GM21619 (cell line): Measurements from ENCODE around the gene SLCO2A1.

Experiments
- ATAC-seq: cut with Tn5 transposase; IDR thresholded peaks from one replicate; pipeline ENCODE4 v1.9.1; 2021; ENCODE audit not compliant: unreplicated experiment

Gene SLCO2A1

GRCh38 chr3:134035836-134036235 lies 6.1 kb upstream of the SLCO2A1 start:
- ATAC-seq = no peak

DNA sequence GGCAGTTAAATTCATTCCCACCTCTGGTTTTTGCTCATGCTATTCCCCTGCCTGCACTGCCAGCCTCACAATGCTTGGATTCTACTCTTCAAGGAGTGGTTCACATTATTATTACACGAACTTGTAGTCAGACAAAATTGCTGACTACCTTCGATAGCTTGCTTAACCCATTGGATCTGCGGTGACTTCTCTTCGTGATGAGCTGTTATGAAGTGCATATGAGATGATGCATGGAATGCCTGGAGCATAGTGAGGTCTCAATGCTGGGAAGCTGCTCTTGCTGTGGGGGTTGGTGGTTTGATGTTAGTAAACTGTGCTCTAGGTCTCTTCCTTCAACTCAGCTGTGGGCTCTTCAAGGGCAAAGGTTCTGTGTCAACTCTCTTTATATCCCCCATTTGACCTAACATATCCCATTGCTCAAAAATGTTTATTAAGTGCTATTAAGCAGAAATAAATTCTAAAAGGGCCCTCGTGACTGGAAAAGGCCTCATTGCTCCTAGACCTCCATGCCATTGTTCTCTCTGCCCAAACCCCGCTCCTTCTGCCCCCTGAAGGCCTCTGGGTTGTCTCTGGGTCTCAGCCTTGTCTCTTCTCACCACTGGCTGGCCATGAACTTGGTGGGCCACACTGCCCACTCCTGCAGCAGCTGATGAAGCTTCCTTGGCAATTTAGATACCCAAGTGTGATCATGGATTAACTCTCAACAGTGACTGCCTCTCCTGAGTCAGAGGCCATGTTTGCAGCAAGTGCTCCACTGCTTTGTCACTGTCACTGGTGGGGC lies 4.5 kb upstream of the SLCO2A1 start:
- ATAC-seq = no peak

GRCh38 chr3:134033315-134033996 lies 3.7 kb upstream of the SLCO2A1 start:
- ATAC-seq = no peak

GRCh38 chr3:134031348-134031915 lies 1.7 kb upstream of the SLCO2A1 start:
- no peak for ATAC-seq

- no peak for ATAC-seq
Observed at GRCh38 chr3:134030379-134031347, 938 bp upstream of the SLCO2A1 start.

DNA sequence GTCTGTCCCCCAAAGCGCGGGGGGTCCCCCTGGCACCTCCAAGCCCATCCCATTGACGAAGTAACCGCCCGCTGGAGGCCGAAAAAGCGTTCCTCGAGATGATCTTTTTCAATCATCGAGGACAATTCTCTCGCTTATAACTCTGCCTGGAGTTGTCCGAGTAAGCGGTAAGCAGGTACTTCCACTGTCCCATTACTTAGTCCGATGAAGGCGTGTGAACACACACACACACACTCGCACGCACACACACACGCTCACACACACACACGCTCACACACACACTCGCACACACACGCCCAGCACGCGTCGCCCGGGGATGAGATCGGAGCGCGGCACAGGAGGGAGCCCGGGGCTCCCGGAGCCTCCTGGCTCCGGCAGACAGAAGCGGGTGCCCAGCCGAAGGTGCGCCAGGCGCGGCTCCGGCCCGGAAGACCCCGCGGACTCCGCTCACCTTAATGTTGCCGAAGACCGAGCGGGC lies 430 bp downstream of the SLCO2A1 start:
- ATAC-seq = no peak

DNA sequence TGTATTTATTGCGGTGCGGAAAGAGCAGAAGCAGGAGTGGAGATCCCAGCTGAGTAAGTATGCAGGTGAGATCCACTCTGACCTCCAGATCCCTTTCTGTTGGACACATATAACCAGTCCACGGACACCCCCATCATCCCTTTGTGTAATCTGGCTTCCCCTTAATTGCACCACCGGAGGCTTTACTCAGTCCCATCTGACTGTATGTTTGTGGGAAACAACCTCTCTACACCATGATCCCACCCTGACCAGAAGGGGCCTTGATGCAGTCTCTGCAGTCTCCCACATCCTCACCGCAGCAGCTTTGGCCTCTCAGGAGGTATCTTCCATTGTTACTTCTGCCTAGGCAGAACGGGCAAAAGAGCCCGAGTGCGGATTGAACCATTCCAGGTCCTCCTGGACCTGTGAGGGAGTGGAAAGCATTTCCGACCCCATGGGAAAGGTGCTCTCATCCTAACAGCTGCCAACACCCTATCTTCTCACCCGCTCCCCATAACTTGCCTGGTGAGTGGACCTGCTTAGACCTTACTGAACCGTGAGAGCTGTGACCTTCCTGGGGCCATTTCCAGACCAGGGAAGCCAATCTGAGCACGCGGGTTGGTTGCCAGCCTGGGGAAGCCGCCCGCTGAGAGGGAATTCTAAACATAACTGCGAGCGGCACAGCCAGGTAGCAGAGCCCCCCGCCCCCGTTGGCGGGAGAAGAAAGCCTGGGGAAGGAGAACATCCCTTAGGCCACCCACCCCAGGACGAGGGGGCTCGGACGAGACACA lies 1.1 kb downstream of the SLCO2A1 start:
- no peak for ATAC-seq

DNA sequence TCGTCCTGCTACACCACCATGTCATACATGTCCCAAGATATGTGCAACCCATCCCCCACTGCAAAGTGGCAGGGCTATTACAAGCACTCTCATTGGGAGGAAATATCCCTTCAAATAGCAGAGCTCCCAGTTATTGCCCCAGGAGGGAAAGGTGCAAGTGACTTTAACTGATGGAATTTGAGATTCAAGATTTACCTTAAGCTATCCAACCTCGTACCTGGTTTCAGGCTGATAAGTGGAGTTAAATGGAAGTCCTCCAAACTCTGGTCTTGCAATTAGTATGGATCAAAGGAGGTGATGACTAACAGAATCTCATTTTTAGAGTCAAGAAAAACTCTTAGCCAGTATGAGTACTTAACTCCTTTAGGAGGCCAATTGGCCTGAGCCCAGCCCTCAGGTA lies 2.1 kb downstream of the SLCO2A1 start:
- no peak for ATAC-seq

DNA sequence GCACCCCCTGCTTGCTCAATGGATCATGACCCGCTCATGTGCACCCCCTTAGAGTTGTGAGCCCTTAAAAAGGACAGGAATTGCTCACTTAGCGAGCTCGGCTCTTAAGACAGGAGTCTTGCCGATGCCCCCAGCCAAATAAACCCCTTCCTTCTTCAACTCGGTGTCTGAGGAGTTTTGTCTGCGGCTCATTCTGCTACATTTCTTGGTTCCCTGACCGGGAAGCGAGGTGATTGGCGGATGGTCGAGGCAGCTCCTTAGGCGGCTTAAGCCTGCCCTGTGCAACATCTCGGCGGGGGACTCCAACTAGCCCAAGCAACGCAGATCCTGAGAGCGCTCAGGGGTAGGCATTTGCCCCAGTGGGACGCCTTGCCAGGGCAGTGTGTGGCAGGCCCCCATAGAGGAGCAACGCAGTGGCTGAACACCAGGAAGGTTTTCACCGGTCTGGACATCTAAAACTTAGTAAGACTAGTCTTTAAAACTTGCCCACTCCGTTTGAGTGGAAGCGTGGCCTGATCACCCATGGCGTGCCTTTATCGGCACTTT lies 9.5 kb downstream of the SLCO2A1 start:
- no peak for ATAC-seq

DNA sequence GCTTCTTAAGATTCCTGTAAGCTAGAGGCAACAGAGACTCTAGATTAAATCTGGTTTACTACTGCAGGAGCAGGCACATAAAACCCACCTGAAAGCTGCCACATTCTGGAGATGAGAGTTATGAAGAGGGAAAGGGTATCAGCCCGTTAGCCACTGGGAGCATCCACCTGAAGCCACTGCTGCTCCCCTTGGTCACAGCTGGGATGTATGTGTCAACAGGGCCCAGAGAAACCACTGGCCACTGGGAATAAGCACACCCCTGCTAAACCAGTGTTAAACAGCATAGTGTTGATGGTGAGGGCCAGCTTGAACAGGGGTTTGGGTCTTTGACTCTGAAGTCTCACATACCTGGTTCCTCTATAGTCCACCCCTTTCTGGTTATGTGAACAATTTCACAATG lies 10.9 kb downstream of the SLCO2A1 start:
- ATAC-seq = no peak

- ATAC-seq = no peak
Observed at GRCh38 chr3:134018406-134018805, 11.3 kb downstream of the SLCO2A1 start.

GRCh38 chr3:134017490-134017889 lies 12.2 kb downstream of the SLCO2A1 start:
- no peak for ATAC-seq

DNA sequence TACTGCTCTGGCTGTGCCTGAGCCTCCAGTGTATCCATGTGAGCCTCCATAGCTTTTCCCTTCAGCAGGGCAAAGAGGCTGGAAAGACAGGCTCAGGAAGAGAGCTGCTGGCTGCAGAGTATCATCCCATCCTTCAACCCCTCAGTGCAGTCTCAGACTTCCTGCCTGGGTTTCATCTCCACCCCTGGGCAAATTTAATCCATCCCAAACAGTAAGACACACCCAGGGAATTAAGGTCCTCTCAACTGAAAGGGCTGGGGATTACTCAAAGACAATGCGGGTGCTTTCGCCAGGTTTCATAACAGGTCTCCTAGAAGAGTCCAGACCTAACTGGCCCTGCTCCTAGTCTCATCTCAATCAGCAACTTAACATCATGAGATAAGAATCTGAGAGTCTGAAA lies 15.5 kb downstream of the SLCO2A1 start:
- no peak for ATAC-seq

DNA sequence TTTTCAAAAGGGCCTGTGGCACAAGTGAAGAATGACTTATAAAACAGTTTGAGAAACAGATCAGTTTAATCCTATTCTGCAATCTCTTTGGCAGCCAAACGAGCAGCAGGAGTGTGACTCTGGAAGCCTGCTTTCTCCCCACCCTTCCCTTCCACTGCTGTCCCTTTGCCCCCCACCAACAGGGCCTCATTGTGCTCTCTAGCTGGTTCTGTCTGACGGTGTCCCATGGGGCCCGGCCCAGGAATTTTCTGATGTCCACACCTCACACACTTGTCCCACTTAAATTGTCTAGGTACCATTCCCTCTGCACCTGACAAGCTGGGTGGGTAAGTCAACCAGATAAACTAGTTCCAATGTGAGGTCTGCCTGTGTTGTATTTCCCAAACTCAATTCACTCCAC lies 16.4 kb downstream of the SLCO2A1 start:
- no peak for ATAC-seq

GRCh38 chr3:134009345-134010000 lies 20.3 kb downstream of the SLCO2A1 start:
- no peak for ATAC-seq

- no peak for ATAC-seq
Observed at GRCh38 chr3:134008630-134009156, 21.0 kb downstream of the SLCO2A1 start.

DNA sequence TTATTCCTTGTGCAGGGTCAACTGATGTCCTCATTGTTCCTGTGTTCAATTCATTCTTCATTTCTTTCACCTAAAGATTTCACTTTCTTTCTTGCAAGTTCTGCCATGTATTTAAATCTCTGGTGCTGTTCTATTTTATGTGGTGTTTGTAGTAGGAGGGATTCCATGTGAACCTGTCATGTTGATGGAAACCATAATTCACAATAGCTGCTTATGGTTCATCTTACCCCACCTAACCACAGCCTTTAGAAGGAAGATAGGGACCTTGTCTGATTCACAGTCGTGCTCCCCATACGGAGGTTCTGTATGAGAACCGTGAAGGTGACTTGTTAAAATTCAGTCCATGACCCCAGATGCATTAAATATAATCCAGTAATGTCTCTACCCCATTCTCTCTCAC lies 21.9 kb downstream of the SLCO2A1 start:
- no peak for ATAC-seq

DNA sequence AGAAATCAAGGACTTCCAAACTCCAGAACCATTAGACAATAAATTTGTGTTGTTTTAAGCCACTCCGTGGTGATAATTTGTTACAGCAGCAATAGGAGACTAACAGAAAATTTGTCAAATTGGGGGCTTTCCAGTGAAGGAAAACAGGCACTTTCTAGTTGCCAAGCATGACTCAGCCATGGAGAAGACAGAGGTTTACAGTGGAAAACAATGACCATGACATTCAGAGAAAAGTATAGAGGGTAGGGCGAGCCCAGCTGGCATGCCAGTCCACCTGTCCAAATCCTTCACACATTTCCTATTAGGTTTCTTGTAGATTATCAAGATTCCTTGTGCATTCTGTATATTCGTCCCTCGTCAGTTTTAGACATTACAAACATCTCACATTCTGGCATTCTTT lies 24.9 kb downstream of the SLCO2A1 start:
- ATAC-seq = no peak

DNA sequence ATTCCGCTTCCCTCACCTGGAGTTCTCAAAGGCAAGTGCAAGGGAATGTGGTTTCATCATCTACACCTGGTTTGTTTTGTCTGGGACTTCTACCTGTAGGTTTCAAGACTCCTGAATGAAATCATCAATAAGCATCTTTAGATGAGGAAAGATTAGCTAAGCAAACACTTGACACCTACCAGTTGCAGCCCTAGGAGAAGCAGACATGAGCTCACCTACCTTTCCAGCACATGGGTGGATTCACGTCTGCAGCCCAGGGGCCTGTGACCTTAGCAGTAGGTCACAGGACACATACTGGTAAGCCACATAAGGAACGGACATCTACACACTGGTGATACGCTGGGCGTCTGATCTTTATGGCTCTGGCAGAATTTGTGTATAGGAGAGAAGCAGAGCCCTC lies 26.7 kb downstream of the SLCO2A1 start:
- ATAC-seq = no peak
